Measurements from ENCODE around the gene WDR53.
"Not testable (repeated sequence)": the region's sequence is repeated elsewhere in the genome, so short reads cannot be mapped to it uniquely, and the experiment has no call there.

The WDR53 gene

DNA sequence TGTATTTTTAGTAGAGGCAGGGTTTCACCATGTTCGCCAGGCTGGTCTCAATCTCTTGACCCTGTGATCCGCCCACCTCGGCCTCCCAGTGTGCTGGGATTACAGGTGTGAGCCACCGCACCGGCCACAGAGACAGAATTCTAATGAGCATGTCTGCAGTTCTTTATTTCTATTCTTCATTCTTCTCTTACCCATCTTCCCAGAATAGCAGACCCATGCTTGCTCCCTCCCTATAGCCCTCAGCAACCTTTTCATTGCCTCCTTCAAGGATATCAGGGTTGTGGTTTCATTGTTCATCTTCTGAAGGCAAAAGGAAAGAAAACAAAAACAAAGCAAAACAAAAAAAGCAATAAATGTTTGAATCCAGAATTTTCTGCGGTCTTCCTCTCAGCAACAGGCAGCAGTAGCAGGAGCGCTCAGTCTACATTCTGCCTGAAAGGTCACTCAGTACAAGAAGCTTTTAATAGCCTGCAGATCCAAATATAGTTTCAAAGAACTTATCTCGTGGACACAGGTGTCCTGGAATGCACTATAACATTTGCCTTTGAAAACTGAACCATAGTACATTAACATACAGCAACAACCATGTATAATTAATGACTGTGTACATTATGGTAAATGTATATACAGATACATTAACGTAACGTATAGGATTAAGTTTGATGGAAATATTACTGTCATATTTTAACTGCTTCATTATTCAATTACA lies 53.3 kb downstream of the WDR53 start, which contains the start of gene SMCO1:
SMCO1 (minus strand) TSS at position 434 of the 709 bp plus-strand sequence; CDS start at position 297, 137 bp downstream.
- no peak for DNase-seq

DNA sequence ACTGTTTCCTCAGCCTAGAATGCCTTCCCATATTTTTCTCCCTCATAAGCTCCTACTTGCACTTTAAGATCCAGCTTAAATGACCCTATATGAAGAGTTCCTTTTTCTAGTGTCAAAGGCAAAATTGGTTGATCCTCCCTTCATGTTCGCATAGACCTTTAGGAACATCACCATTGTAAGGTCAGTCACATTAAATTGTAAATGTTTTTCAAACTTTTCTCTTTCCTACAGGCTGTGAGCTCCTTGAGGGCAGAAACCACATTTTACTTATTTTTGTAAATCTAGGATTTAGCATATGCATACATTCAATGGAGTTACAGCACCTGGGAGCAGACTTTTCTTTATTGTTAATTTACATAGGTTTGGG lies 54.0 kb downstream of the WDR53 start:
- no peak for DNase-seq

DNA sequence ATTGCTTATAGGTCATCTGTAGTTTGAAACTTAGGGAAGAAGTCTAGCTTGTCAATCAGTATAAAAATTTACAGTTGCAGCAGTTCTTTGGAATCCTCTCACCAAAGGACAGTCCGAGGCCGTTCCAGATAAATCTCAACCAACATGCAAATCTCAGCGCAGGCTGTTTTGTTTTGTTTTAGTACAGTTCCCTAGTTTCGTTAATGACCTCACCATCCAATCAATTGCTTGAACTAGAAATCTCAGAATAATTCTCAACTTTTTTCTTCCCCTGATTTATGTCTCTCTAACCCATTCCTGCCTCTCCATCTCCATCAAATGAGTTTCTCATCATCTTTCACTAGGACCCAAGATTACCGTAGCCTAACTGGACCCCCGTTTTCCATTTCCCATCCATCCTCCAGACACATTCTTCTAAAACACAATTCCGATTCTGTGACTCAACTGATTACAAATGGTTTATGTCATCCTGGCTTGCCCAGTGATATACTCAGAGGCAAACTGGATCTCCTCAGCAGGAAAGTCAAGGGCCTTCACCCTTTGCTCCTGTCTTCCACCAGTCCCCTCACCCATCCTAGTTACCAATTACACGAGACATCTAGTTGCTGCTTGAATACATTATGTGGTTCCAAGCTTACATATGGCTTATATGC lies 54.5 kb downstream of the WDR53 start:
- no peak for DNase-seq

DNA sequence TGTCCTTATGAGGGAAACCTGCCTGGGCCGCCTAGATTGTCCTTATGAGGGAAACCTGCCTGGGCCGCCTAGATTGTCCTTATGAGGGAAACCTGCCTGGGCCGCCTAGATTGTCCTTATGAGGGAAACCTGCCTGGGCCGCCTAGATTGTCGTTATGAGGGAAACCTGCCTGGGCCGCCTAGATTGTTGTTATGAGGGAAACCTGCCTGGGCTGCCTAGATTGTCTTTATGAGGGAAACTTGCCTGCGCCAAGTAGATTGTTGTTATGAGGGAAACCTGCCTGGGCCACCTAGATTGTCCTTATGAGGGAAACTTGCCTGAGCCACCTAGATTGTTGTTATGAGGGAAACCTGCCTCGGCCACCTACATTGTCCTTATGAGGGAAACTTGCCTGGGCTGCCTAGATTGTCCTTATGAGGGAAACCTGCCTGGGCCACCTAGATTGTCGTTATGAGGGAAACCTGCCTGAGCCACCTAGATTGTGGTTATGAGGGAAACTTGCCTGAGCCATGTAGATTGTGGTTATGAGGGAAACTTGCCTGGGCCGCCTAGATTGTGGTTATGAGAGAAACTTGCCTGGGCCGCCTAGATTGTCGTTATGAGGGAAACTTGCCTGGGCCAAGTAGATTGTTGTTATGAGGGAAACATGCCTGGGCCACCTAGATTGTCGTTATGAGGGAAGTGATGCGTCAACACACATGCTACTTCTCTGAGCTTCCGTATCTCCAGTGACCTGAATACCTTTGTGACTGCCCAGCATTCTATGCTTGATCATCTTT lies 56.5 kb downstream of the WDR53 start:
- DNase-seq, result not testable (repeated sequence)

DNA sequence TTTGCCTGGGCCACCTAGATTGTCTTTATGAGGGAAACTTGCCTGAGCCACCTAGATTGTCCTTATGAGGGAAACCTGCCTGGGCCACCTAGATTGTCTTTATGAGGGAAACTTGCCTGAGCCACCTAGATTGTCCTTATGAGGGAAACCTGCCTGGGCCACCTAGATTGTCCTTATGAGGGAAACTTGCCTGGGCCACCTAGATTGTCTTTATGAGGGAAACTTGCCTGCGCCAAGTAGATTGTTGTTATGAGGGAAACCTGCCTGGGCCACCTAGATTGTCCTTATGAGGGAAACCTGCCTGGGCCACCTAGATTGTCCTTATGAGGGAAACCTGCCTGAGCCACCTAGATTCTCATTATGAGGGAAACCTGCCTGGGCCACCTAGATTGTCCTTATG lies 57.2 kb downstream of the WDR53 start:
- not testable (repeated sequence) for DNase-seq

DNA sequence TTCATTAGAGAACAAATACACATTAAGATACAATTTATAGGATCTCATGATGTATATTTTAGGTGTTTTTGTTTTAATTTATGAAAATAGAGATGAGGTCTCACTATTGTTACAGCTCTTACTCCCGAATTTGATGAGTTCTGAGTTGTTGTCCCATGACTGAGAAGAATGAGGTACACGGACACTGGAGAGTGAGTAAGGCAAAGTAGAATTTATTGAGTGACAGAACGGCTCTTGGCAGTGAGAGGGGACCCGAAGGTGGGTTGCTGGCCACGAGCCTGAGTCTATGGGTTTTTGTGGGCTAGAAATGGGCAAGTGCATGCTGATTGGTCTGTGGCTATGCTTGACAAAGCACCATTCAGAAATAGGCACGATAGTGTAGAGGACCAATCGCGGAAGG lies 61.7 kb downstream of the WDR53 start:
- DNase-seq, result no peak

DNA sequence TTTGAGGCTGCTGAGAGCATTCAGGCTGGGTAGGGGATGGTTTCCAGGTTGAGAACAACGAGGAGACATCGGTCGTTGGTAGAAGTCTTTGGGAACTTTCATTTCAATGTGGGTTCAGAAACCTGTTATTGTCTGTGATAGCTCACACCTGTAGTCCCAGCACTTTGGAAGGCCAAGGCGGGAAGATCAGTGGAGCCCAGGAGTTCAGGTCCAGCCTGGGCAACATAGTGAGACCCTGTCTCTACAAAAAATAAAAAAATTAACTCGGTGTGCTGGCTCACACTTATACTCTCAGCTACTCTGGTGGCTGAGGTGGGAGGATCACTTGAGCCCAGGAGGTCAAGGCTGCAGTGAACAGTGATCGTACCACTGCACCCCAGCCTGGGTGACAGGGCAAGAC lies 63.8 kb downstream of the WDR53 start:
- DNase-seq, result no peak
